Osteocyte (in vitro differentiated cells): ENCODE measurements around the gene SERPINI2. TPM values are rescaled to one million over a fixed set of nuclear protein-coding genes. Genes with fewer than 3 reads are reported as not detected.

Experiments
- DNase-seq: peaks from one replicate; pipeline ENCODE4 v3.0.0; 2021; ENCODE audit warnings: mixed read lengths; ENCODE audit not compliant: unreplicated experiment; ENCODE audit errors: extremely low spot score
- H3K27ac Mint-ChIP-seq: one replicate; pipeline ENCODE4 v1.8.0; 2021; ENCODE audit warnings: mild to moderate bottlenecking, mixed read lengths; ENCODE audit not compliant: unreplicated experiment
- H3K27me3 Mint-ChIP-seq: one replicate; pipeline ENCODE4 v1.8.0; 2021; ENCODE audit warnings: mixed read lengths; ENCODE audit not compliant: unreplicated experiment
- H3K36me3 Mint-ChIP-seq: one replicate; pipeline ENCODE4 v1.8.0; 2021; ENCODE audit warnings: mixed read lengths; ENCODE audit not compliant: unreplicated experiment
- H3K4me1 Mint-ChIP-seq: one replicate; pipeline ENCODE4 v1.8.0; 2021; ENCODE audit warnings: mixed read lengths; ENCODE audit not compliant: unreplicated experiment
- H3K4me3 Mint-ChIP-seq: one replicate; pipeline ENCODE4 v1.8.0; 2021; ENCODE audit warnings: mild to moderate bottlenecking, moderate library complexity, mixed read lengths; ENCODE audit not compliant: unreplicated experiment
- H3K9me3 Mint-ChIP-seq: one replicate; pipeline ENCODE4 v1.8.0; 2021; ENCODE audit warnings: mixed read lengths; ENCODE audit not compliant: unreplicated experiment
- total RNA-seq: library from RNA; stranded (reverse); gene quantifications from 2 replicates; pipeline ENCODE4 v1.2.1, GENCODE V29; 2021
- TF ChIP-seq, protein P1 (sequence below): fragments of 200-600 bp; sonication (generic); IDR thresholded peaks from 2 replicates; pipeline ENCODE4 v1.5.0; 2021; ENCODE audit warnings: antibody characterized with exemption, mild to moderate bottlenecking, moderate library complexity

Gene SERPINI2
- total RNA-seq, 1 donor from 2014 or later, result not detected

- Mint-ChIP-seq H3K4me3 (no peak overlapping the region), H3K4me1 (no peaks in the 10 kb centered on the region), H3K36me3 (no peaks in the 10 kb centered on the region), H3K27me3 (peaks cover 2% of the 10 kb centered on the region), H3K27ac (no peak overlapping the region), H3K9me3 (no peaks in the 10 kb centered on the region)
- no peak for DNase-seq
- TF ChIP-seq, protein P1, sequence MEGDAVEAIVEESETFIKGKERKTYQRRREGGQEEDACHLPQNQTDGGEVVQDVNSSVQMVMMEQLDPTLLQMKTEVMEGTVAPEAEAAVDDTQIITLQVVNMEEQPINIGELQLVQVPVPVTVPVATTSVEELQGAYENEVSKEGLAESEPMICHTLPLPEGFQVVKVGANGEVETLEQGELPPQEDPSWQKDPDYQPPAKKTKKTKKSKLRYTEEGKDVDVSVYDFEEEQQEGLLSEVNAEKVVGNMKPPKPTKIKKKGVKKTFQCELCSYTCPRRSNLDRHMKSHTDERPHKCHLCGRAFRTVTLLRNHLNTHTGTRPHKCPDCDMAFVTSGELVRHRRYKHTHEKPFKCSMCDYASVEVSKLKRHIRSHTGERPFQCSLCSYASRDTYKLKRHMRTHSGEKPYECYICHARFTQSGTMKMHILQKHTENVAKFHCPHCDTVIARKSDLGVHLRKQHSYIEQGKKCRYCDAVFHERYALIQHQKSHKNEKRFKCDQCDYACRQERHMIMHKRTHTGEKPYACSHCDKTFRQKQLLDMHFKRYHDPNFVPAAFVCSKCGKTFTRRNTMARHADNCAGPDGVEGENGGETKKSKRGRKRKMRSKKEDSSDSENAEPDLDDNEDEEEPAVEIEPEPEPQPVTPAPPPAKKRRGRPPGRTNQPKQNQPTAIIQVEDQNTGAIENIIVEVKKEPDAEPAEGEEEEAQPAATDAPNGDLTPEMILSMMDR, result no peak
Measured at GRCh38 chr3:167396075-167396474, 77.8 kb downstream of the SERPINI2 start.

GRCh38 chr3:167394003-167394402 lies 79.8 kb downstream of the SERPINI2 start:
- TF ChIP-seq, protein P1, result no peak
- Mint-ChIP-seq H3K36me3 (no peaks in the 10 kb centered on the region), H3K4me1 (no peaks in the 10 kb centered on the region), H3K9me3 (no peaks in the 10 kb centered on the region), H3K27me3 (peaks cover 2% of the 10 kb centered on the region), H3K27ac (no peak overlapping the region), H3K4me3 (no peak overlapping the region)
- DNase-seq, result no peak

Other genes starting within 250 kb of the SERPINI2 start
- gene ZBBX, start 93.7 kb downstream of the SERPINI2 start, total RNA-seq, result not detected in 2 replicates
- 0.31 TPM in 1 of 2 replicates, not detected in the other for gene WDR49, start 179.9 kb upstream of the SERPINI2 start, total RNA-seq